Neural cell (in vitro differentiated cells): Measurements from ENCODE around the gene ST3GAL4.

Source experiments
- EZH2 ChIP-seq: fragments of 200-600, 300-800 bp; shearing (Covaris generic), sonication (generic); IDR thresholded peaks from 2 replicates; pipeline ENCODE4 v1.6.1; 2014; ENCODE audit warnings: antibody characterized with exemption, low read length, borderline replicate concordance, mild to moderate bottlenecking; ENCODE audit not compliant: insufficient read depth, poor library complexity, severe bottlenecking
- POLR2AphosphoS5 ChIP-seq: IDR thresholded peaks from 2 replicates; pipeline ENCODE4 v1.6.1; 2012
- SMC3 ChIP-seq: fragments of 450-650 bp; conservative IDR thresholded peaks from 2 replicates; pipeline ENCODE4 v1.6.1; 2014; ENCODE audit warnings: antibody characterized with exemption, mild to moderate bottlenecking, moderate library complexity; ENCODE audit not compliant: poor library complexity
- TAF1 ChIP-seq: IDR thresholded peaks from 2 replicates; pipeline ENCODE4 v1.6.1; 2012; ENCODE audit warnings: low read depth
- TF ChIP-seq, protein P1 (sequence below): fragments of 450-650 bp; IDR thresholded peaks from 2 replicates; pipeline ENCODE4 v1.5.1; 2014; ENCODE audit warnings: antibody characterized with exemption, mild to moderate bottlenecking, moderate library complexity; ENCODE audit not compliant: poor library complexity, severe bottlenecking
- TF ChIP-seq, protein P2 (sequence below): IDR thresholded peaks from 2 replicates; pipeline ENCODE4 v1.6.1; 2012; ENCODE audit warnings: borderline replicate concordance

DNA sequence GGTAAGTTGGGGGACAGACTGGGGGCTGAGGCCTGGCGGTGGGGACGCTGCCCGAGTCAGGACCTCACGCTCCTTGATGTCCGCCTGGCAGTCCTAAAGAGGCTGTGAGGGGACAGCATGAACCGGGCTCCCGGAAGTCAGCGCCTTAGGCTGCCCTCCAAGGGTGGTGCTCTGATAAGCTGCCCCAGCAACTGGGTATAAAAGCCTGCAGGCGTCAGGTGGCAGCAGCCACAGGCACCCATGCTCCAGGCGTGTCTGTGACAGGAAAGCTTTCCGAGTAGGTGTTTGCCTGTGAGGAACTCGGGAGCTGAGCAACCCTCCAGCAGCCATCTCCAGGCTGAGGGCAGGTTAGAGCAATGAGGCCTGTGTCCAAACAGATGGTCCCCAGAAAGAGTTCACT is 53.0 kb downstream of the ST3GAL4 start:
- TF ChIP-seq, protein P1, sequence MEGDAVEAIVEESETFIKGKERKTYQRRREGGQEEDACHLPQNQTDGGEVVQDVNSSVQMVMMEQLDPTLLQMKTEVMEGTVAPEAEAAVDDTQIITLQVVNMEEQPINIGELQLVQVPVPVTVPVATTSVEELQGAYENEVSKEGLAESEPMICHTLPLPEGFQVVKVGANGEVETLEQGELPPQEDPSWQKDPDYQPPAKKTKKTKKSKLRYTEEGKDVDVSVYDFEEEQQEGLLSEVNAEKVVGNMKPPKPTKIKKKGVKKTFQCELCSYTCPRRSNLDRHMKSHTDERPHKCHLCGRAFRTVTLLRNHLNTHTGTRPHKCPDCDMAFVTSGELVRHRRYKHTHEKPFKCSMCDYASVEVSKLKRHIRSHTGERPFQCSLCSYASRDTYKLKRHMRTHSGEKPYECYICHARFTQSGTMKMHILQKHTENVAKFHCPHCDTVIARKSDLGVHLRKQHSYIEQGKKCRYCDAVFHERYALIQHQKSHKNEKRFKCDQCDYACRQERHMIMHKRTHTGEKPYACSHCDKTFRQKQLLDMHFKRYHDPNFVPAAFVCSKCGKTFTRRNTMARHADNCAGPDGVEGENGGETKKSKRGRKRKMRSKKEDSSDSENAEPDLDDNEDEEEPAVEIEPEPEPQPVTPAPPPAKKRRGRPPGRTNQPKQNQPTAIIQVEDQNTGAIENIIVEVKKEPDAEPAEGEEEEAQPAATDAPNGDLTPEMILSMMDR, result no peak
- TF ChIP-seq POLR2AphosphoS5 (no peak), TAF1 (no peak), EZH2 (no peak), SMC3 (no peak)
- TF ChIP-seq, protein P2, sequence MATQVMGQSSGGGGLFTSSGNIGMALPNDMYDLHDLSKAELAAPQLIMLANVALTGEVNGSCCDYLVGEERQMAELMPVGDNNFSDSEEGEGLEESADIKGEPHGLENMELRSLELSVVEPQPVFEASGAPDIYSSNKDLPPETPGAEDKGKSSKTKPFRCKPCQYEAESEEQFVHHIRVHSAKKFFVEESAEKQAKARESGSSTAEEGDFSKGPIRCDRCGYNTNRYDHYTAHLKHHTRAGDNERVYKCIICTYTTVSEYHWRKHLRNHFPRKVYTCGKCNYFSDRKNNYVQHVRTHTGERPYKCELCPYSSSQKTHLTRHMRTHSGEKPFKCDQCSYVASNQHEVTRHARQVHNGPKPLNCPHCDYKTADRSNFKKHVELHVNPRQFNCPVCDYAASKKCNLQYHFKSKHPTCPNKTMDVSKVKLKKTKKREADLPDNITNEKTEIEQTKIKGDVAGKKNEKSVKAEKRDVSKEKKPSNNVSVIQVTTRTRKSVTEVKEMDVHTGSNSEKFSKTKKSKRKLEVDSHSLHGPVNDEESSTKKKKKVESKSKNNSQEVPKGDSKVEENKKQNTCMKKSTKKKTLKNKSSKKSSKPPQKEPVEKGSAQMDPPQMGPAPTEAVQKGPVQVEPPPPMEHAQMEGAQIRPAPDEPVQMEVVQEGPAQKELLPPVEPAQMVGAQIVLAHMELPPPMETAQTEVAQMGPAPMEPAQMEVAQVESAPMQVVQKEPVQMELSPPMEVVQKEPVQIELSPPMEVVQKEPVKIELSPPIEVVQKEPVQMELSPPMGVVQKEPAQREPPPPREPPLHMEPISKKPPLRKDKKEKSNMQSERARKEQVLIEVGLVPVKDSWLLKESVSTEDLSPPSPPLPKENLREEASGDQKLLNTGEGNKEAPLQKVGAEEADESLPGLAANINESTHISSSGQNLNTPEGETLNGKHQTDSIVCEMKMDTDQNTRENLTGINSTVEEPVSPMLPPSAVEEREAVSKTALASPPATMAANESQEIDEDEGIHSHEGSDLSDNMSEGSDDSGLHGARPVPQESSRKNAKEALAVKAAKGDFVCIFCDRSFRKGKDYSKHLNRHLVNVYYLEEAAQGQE, result no peak
